Erythroblast (primary cell): ENCODE measurements around the gene AHSP.

Experiments used
- GATA1 ChIP-seq: IDR thresholded peaks from 2 replicates; pipeline ENCODE4 v1.6.1; 2011; ENCODE audit warnings: low read depth, mild to moderate bottlenecking, control low read depth, low read length, moderate library complexity
- POLR2A ChIP-seq: IDR thresholded peaks from 2 replicates; pipeline ENCODE4 v1.6.1; 2011; ENCODE audit warnings: mild to moderate bottlenecking, low read length

- TF ChIP-seq POLR2A (no peak), GATA1 (no peak)
Observed at GRCh38 chr16:31501966-31502348, 25.7 kb upstream of the AHSP start.
